ENCODE measurements around the gene PCNX1. TPM values are rescaled to one million over a fixed set of nuclear protein-coding genes. Genes with fewer than 3 reads are reported as not detected.

Gene PCNX1
- total and polyA plus RNA-seq, 9 of the 15 experiments (the other 6 are each of a cell fraction or from before 2014, with no cell fraction given) = 0.30 to 4.5 (median 2.3) TPM

DNA sequence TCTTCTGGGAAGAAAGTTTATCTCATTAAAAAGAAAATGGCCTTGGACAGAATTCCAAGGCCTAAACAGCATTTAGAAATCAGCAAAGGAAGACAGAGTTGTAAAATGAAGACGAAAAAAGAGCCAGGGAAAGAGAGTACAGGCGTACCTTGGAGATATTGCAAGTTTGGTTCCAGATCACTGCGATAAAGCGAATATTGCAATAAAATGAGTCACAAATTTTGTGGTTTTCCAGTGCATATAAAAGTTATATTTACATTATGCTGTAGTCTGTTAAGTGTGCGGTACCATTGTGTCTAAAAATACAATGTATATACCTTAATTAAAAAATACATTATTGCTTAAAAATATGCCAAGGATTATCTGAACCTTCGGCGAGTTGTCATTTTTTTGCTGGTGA is 9.0 kb downstream of the PCNX1 start:
- intact Hi-C loops (cut with micrococcal nuclease) (no loop called here), in situ Hi-C loops (cut with MboI) (no loop called here)
- H3K9me3 ChIP-seq (replicated peaks; ENCODE audit: control insufficient read depth, insufficient read depth, low read depth, low read length) = no peaks in the 10 kb centered on the region
- FAIRE-seq (no peak), ATAC-seq (no peak), DNase-seq (ENCODE audit: extremely low read depth in 1 of 4, low spot score in 3 of 4) (no peak)
- no peaks in the 10 kb centered on the region for H3K36me3 ChIP-seq (ENCODE audit: control insufficient read depth, insufficient read depth, low read length)
- CTCF ChIA-PET (ENCODE audit: low intra/inter-chr PET ratio) = no interaction called here
- no peak overlapping the region for H3K4me2 ChIP-seq (ENCODE audit: insufficient read depth, low read length)
- no peaks in the 10 kb centered on the region for H3K79me2 ChIP-seq (ENCODE audit: control insufficient read depth, insufficient read depth, low read length)
- no peak overlapping the region for H2AFZ ChIP-seq (ENCODE audit: low read depth, low read length)
- no peaks in the 10 kb centered on the region for H3K9me1 ChIP-seq (ENCODE audit: control insufficient read depth, insufficient read depth, low read length)
- POLR2A ChIA-PET = no interaction called here
- TF ChIP-seq MEIS2 (IDR thresholded peaks at IDR 0.05; ENCODE audit: partially characterized antibody) (no peak), ZNF449 (CRISPR knock-in tag; IDR thresholded peaks at IDR 0.05) (no peak)
- no peak overlapping the region for H3K27ac ChIP-seq (ENCODE audit: extremely low read depth, low read depth, low read length)
- no peaks in the 10 kb centered on the region for H3K4me1 ChIP-seq (replicated peaks in 1 of 2; ENCODE audit: control insufficient read depth in 2 of 2, insufficient read depth in 2 of 2, low read length in 2 of 2)
- H3K27me3 ChIP-seq (ENCODE audit: control insufficient read depth in 2 of 2, insufficient read depth in 2 of 2, low read length in 2 of 2) = no peaks in the 10 kb centered on the region
- no peak overlapping the region for H3K4me3 ChIP-seq
- BruUV-seq (replicated peaks) = no TSS peak
- H4K20me1 ChIP-seq (replicated peaks; ENCODE audit: control insufficient read depth, insufficient read depth, low read length) = no peaks in the 10 kb centered on the region
- no peak overlapping the region for H3K9ac ChIP-seq (ENCODE audit: insufficient read depth in 1 of 2, low read depth in 2 of 2, low read length in 2 of 2)
- 33% methylated on average over 7 of the region's 7 CpGs for WGBS (ENCODE audit: insufficient coverage, low coverage, missing lambda C conversion rate)

DNA sequence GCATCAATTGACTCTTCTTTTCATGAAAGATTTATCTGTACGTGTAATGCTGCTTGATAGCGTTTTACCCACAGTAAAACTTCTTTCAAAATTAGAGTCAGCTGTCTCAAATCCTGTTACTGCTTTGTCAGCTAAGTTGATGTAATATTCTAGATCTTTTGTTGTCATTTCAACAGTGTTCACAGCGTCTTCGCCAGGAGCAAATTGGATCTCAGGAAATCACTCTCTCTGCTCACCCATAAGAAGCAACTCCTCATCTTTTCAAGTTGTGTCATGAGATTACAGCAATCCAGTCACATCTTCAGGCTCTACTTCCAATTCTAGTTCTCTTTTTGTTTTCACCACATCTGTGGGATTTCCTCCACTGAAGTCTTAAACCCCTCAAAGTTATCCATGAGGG is 9.5 kb downstream of the PCNX1 start:
- no peaks in the 10 kb centered on the region for H3K4me1 ChIP-seq (replicated peaks in 1 of 2; ENCODE audit: control insufficient read depth in 2 of 2, insufficient read depth in 2 of 2, low read length in 2 of 2)
- 12% methylated on average over 4 of the region's 4 CpGs for WGBS (ENCODE audit: insufficient coverage, low coverage, missing lambda C conversion rate)
- no TSS peak for BruUV-seq (replicated peaks)
- ATAC-seq (no peak), DNase-seq (ENCODE audit: extremely low read depth in 1 of 4, low spot score in 3 of 4) (no peak), FAIRE-seq (no peak)
- no peak for TF ChIP-seq ZNF436 (CRISPR knock-in tag; IDR thresholded peaks at IDR 0.05)
- no peak for TF ChIP-seq BCOR (IDR thresholded peaks at IDR 0.05)
- TF ChIP-seq ZNF146 (CRISPR knock-in tag; IDR thresholded peaks at IDR 0.05; ENCODE audit: unreplicated experiment) = no peak
- TF ChIP-seq TAF7 (tag; IDR thresholded peaks at IDR 0.05) = no peak
- no peak for TF ChIP-seq SREBF1 (IDR thresholded peaks at IDR 0.05; ENCODE audit: borderline replicate concordance, low read depth, low read length)
- TF ChIP-seq L3MBTL2 (IDR thresholded peaks at IDR 0.05) = no peak
- TF ChIP-seq TARDBP (IDR thresholded peaks at IDR 0.05) = no peak
- no peak for TF ChIP-seq HMGXB4 (CRISPR knock-in tag; IDR thresholded peaks at IDR 0.05)
- TF ChIP-seq CBFA2T2 (conservative IDR thresholded peaks at IDR 0.05) = no peak
- no peaks in the 10 kb centered on the region for H4K20me1 ChIP-seq (replicated peaks; ENCODE audit: control insufficient read depth, insufficient read depth, low read length)
- H3K9me3 ChIP-seq (replicated peaks; ENCODE audit: control insufficient read depth, insufficient read depth, low read depth, low read length) = no peaks in the 10 kb centered on the region
- H3K9me1 ChIP-seq (ENCODE audit: control insufficient read depth, insufficient read depth, low read length) = no peaks in the 10 kb centered on the region
- H3K27me3 ChIP-seq (ENCODE audit: control insufficient read depth in 2 of 2, insufficient read depth in 2 of 2, low read length in 2 of 2) = no peaks in the 10 kb centered on the region
- no peak overlapping the region for H3K4me2 ChIP-seq (ENCODE audit: insufficient read depth, low read length)
- no peak overlapping the region for H3K4me3 ChIP-seq
- no peak overlapping the region for H3K9ac ChIP-seq (ENCODE audit: insufficient read depth in 1 of 2, low read depth in 2 of 2, low read length in 2 of 2)
- ChIA-PET CTCF (ENCODE audit: low intra/inter-chr PET ratio) (no interaction called here), POLR2A (no interaction called here)
- in situ Hi-C loops (cut with MboI) (no loop called here), intact Hi-C loops (cut with micrococcal nuclease) (no loop called here)
- no peaks in the 10 kb centered on the region for H3K79me2 ChIP-seq (ENCODE audit: control insufficient read depth, insufficient read depth, low read length)
- H2AFZ ChIP-seq (ENCODE audit: low read depth, low read length) = no peak overlapping the region
- no peak overlapping the region for H3K27ac ChIP-seq (ENCODE audit: extremely low read depth, low read depth, low read length)
- no peaks in the 10 kb centered on the region for H3K36me3 ChIP-seq (ENCODE audit: control insufficient read depth, insufficient read depth, low read length)
